Measurements from ENCODE around the gene KRT7.

The KRT7 gene

GRCh38 chr12:52232674-52233461, at the start of gene KRT7:
TSS of gene KRT7 (plus strand) at chr12:52233243. CDS start at chr12:52233297, 54 bp downstream.
- Histone ChIP-seq H3K36me3 (ENCODE audit: control insufficient read depth in 1 of 2, insufficient read depth in 2 of 2, low read length in 2 of 2) (no peaks in the 10 kb centered on the region), H3K4me1 (ENCODE audit: control insufficient read depth in 1 of 2, insufficient read depth in 2 of 2, low read length in 2 of 2) (peaks cover 18 to 35% of the 10 kb centered on the region in 2 donors), H3K4me3 (ENCODE audit: low read depth in 1 of 2, low read length in 2 of 2) (no peak within 1 kb of the TSS), H3K27me3 (ENCODE audit: control insufficient read depth in 1 of 2, insufficient read depth in 2 of 2, low read length in 2 of 2) (peaks cover 8 to 10% of the 10 kb centered on the region in 2 donors), H3K9me3 (ENCODE audit: control insufficient read depth in 1 of 2, low read length in 2 of 2) (no peaks in the 10 kb centered on the region), H3K9ac (ENCODE audit: low read depth in 1 of 2, low read length in 2 of 2) (no peak within 1 kb of the TSS), H3K27ac (ENCODE audit: low read depth, low read length) (no peak within 1 kb of the TSS)

- Histone ChIP-seq H3K4me3 (ENCODE audit: low read depth in 1 of 2, low read length in 2 of 2) (no peak overlapping the region), H3K9me3 (ENCODE audit: control insufficient read depth in 1 of 2, low read length in 2 of 2) (no peaks in the 10 kb centered on the region), H3K27me3 (ENCODE audit: control insufficient read depth in 1 of 2, insufficient read depth in 2 of 2, low read length in 2 of 2) (no peaks in the 10 kb centered on the region), H3K4me1 (ENCODE audit: control insufficient read depth in 1 of 2, insufficient read depth in 2 of 2, low read length in 2 of 2) (peaks cover 0 to 10% of the 10 kb centered on the region in 2 donors), H3K36me3 (ENCODE audit: control insufficient read depth in 1 of 2, insufficient read depth in 2 of 2, low read length in 2 of 2) (no peaks in the 10 kb centered on the region), H3K27ac (ENCODE audit: low read depth, low read length) (no peak overlapping the region), H3K9ac (ENCODE audit: low read depth in 1 of 2, low read length in 2 of 2) (no peak overlapping the region)
Observed at GRCh38 chr12:52183544-52183910, 49.5 kb upstream of the KRT7 start.

GRCh38 chr12:52183971-52184370, 49.1 kb upstream of the KRT7 start:
- Histone ChIP-seq H3K9me3 (ENCODE audit: control insufficient read depth in 1 of 2, low read length in 2 of 2) (no peaks in the 10 kb centered on the region), H3K27ac (ENCODE audit: low read depth, low read length) (no peak overlapping the region), H3K4me1 (ENCODE audit: control insufficient read depth in 1 of 2, insufficient read depth in 2 of 2, low read length in 2 of 2) (peaks cover 0 to 10% of the 10 kb centered on the region in 2 donors), H3K27me3 (ENCODE audit: control insufficient read depth in 1 of 2, insufficient read depth in 2 of 2, low read length in 2 of 2) (no peaks in the 10 kb centered on the region), H3K36me3 (ENCODE audit: control insufficient read depth in 1 of 2, insufficient read depth in 2 of 2, low read length in 2 of 2) (no peaks in the 10 kb centered on the region), H3K4me3 (ENCODE audit: low read depth in 1 of 2, low read length in 2 of 2) (no peak overlapping the region), H3K9ac (ENCODE audit: low read depth in 1 of 2, low read length in 2 of 2) (no peak overlapping the region)

GRCh38 chr12:52184813-52185212, 48.2 kb upstream of the KRT7 start:
- H3K36me3 ChIP-seq (ENCODE audit: control insufficient read depth in 1 of 2, insufficient read depth in 2 of 2, low read length in 2 of 2): no peaks in the 10 kb centered on the region
- H3K4me3 ChIP-seq (ENCODE audit: low read depth in 1 of 2, low read length in 2 of 2): no peak overlapping the region
- peaks cover 0 to 10% of the 10 kb centered on the region in 2 donors for H3K4me1 ChIP-seq (ENCODE audit: control insufficient read depth in 1 of 2, insufficient read depth in 2 of 2, low read length in 2 of 2)
- no peak overlapping the region for H3K9ac ChIP-seq (ENCODE audit: low read depth in 1 of 2, low read length in 2 of 2)
- H3K27me3 ChIP-seq (ENCODE audit: control insufficient read depth in 1 of 2, insufficient read depth in 2 of 2, low read length in 2 of 2): no peaks in the 10 kb centered on the region
- no peaks in the 10 kb centered on the region for H3K9me3 ChIP-seq (ENCODE audit: control insufficient read depth in 1 of 2, low read length in 2 of 2)
- no peak overlapping the region for H3K27ac ChIP-seq (ENCODE audit: low read depth, low read length)

GRCh38 chr12:52185400-52185967, 47.6 kb upstream of the KRT7 start:
- H3K36me3 ChIP-seq (ENCODE audit: control insufficient read depth in 1 of 2, insufficient read depth in 2 of 2, low read length in 2 of 2): no peaks in the 10 kb centered on the region
- no peak overlapping the region for H3K27ac ChIP-seq (ENCODE audit: low read depth, low read length)
- H3K4me3 ChIP-seq (ENCODE audit: low read depth in 1 of 2, low read length in 2 of 2): no peak overlapping the region
- H3K9ac ChIP-seq (ENCODE audit: low read depth in 1 of 2, low read length in 2 of 2): no peak overlapping the region
- no peaks in the 10 kb centered on the region for H3K9me3 ChIP-seq (ENCODE audit: control insufficient read depth in 1 of 2, low read length in 2 of 2)
- H3K27me3 ChIP-seq (ENCODE audit: control insufficient read depth in 1 of 2, insufficient read depth in 2 of 2, low read length in 2 of 2): no peaks in the 10 kb centered on the region
- H3K4me1 ChIP-seq (ENCODE audit: control insufficient read depth in 1 of 2, insufficient read depth in 2 of 2, low read length in 2 of 2): peaks cover 0 to 10% of the 10 kb centered on the region in 2 donors

- Histone ChIP-seq H3K36me3 (ENCODE audit: control insufficient read depth in 1 of 2, insufficient read depth in 2 of 2, low read length in 2 of 2) (no peaks in the 10 kb centered on the region), H3K9me3 (ENCODE audit: control insufficient read depth in 1 of 2, low read length in 2 of 2) (no peaks in the 10 kb centered on the region), H3K4me3 (ENCODE audit: low read depth in 1 of 2, low read length in 2 of 2) (no peak overlapping the region), H3K9ac (ENCODE audit: low read depth in 1 of 2, low read length in 2 of 2) (no peak overlapping the region), H3K4me1 (ENCODE audit: control insufficient read depth in 1 of 2, insufficient read depth in 2 of 2, low read length in 2 of 2) (peaks cover 0 to 14% of the 10 kb centered on the region in 2 donors), H3K27me3 (ENCODE audit: control insufficient read depth in 1 of 2, insufficient read depth in 2 of 2, low read length in 2 of 2) (peaks cover 0 to 5% of the 10 kb centered on the region in 2 donors), H3K27ac (ENCODE audit: low read depth, low read length) (no peak overlapping the region)
Observed at GRCh38 chr12:52186118-52186840, 46.8 kb upstream of the KRT7 start.

GRCh38 chr12:52187206-52187605, 45.8 kb upstream of the KRT7 start:
- H3K4me1 ChIP-seq (ENCODE audit: control insufficient read depth in 1 of 2, insufficient read depth in 2 of 2, low read length in 2 of 2): peaks cover 8 to 21% of the 10 kb centered on the region in 2 donors
- no peak overlapping the region for H3K4me3 ChIP-seq (ENCODE audit: low read depth in 1 of 2, low read length in 2 of 2)
- H3K36me3 ChIP-seq (ENCODE audit: control insufficient read depth in 1 of 2, insufficient read depth in 2 of 2, low read length in 2 of 2): no peaks in the 10 kb centered on the region
- no peaks in the 10 kb centered on the region for H3K9me3 ChIP-seq (ENCODE audit: control insufficient read depth in 1 of 2, low read length in 2 of 2)
- H3K27me3 ChIP-seq (ENCODE audit: control insufficient read depth in 1 of 2, insufficient read depth in 2 of 2, low read length in 2 of 2): peaks cover 0 to 5% of the 10 kb centered on the region in 2 donors
- no peak overlapping the region for H3K9ac ChIP-seq (ENCODE audit: low read depth in 1 of 2, low read length in 2 of 2)
- H3K27ac ChIP-seq (ENCODE audit: low read depth, low read length): no peak overlapping the region

GRCh38 chr12:52187640-52188039, 45.4 kb upstream of the KRT7 start:
- peaks cover 13 to 25% of the 10 kb centered on the region in 2 donors for H3K4me1 ChIP-seq (ENCODE audit: control insufficient read depth in 1 of 2, insufficient read depth in 2 of 2, low read length in 2 of 2)
- H3K27ac ChIP-seq (ENCODE audit: low read depth, low read length): no peak overlapping the region

GRCh38 chr12:52188658-52189057, 44.4 kb upstream of the KRT7 start:
- Histone ChIP-seq H3K4me3 (ENCODE audit: low read depth in 1 of 2, low read length in 2 of 2) (no peak overlapping the region), H3K9ac (ENCODE audit: low read depth in 1 of 2, low read length in 2 of 2) (no peak overlapping the region), H3K27ac (ENCODE audit: low read depth, low read length) (no peak overlapping the region), H3K27me3 (ENCODE audit: control insufficient read depth in 1 of 2, insufficient read depth in 2 of 2, low read length in 2 of 2) (peaks cover 0 to 5% of the 10 kb centered on the region in 2 donors), H3K9me3 (ENCODE audit: control insufficient read depth in 1 of 2, low read length in 2 of 2) (no peaks in the 10 kb centered on the region), H3K36me3 (ENCODE audit: control insufficient read depth in 1 of 2, insufficient read depth in 2 of 2, low read length in 2 of 2) (no peaks in the 10 kb centered on the region), H3K4me1 (ENCODE audit: control insufficient read depth in 1 of 2, insufficient read depth in 2 of 2, low read length in 2 of 2) (peaks cover 14 to 26% of the 10 kb centered on the region in 2 donors)

More at GRCh38 chr12:52187640-52188039, 45.4 kb upstream of the KRT7 start:
- no peak overlapping the region for H3K9ac ChIP-seq (ENCODE audit: low read depth in 1 of 2, low read length in 2 of 2)
- H3K9me3 ChIP-seq (ENCODE audit: control insufficient read depth in 1 of 2, low read length in 2 of 2): no peaks in the 10 kb centered on the region
- H3K36me3 ChIP-seq (ENCODE audit: control insufficient read depth in 1 of 2, insufficient read depth in 2 of 2, low read length in 2 of 2): no peaks in the 10 kb centered on the region
- H3K27me3 ChIP-seq (ENCODE audit: control insufficient read depth in 1 of 2, insufficient read depth in 2 of 2, low read length in 2 of 2): peaks cover 0 to 5% of the 10 kb centered on the region in 2 donors
- H3K4me3 ChIP-seq (ENCODE audit: low read depth in 1 of 2, low read length in 2 of 2): no peak overlapping the region

Measured in duodenal mucosa (tissue), 2 donors.